Ovary (tissue), 9 donors: Measurements from ENCODE around the gene TFE3. TPM values are rescaled to one million over a fixed set of nuclear protein-coding genes. Genes with fewer than 3 reads are reported as not detected.

Source experiments
- DNase-seq, 5 donors: peaks; one replicate each; pipeline ENCODE4 v3.0.0-alpha.2; 2019 to 2020
- H3K27ac ChIP-seq, 2 donors: fragments of 200-600 bp; one replicate each; pipeline versions ENCODE4 v1.5.1 to v1.8.0; 2019 to 2022
- H3K27me3 ChIP-seq: fragments of 200-600 bp; one replicate; pipeline ENCODE4 v1.8.0; 2022
- H3K36me3 ChIP-seq: fragments of 200-600 bp; sonication (generic); one replicate; pipeline ENCODE4 v1.5.1; 2019
- H3K4me1 ChIP-seq: one replicate; pipeline ENCODE4 v1.8.1; 2013; ENCODE audit warnings: mild to moderate bottlenecking, moderate library complexity; ENCODE audit not compliant: insufficient read depth
- H3K4me3 ChIP-seq: fragments of 200-600 bp; sonication (generic); one replicate; pipeline ENCODE4 v1.5.1; 2017
- H3K9me3 ChIP-seq, 2 donors: fragments of 200-600 bp in 1 of 2; sonication (generic) in 1 of 2; one replicate each; pipeline versions ENCODE4 v1.5.1 to v1.8.1; 2013 to 2019; ENCODE audit warnings: mild to moderate bottlenecking in 1 of 2, moderate library complexity in 1 of 2
- EP300 ChIP-seq: sonication (generic); formaldehyde crosslinking; IDR thresholded peaks from one replicate; pipeline ENCODE4 v1.6.1; 2017; ENCODE audit warnings: antibody characterized with exemption
- POLR2A ChIP-seq: fragments of 450-650 bp; IDR thresholded peaks from one replicate; pipeline ENCODE4 v1.6.1; 2017; ENCODE audit warnings: antibody characterized with exemption, mild to moderate bottlenecking, moderate library complexity
- WGBS, 3 donors: extraction: QIAGEN DNeasy Blood & Tissue Kit in 1 of 3; methylation state at CpG; one replicate each; pipeline versions ENCODE4 v1.1.5 to v1.1.7; 2013 to 2017; 5-methylcytosine and 5-hydroxymethylcytosine counted together
- intact Hi-C, 4 donors: fragments of 100-400 bp; cut with DNase I; formaldehyde crosslinking; loops; one replicate each; pipeline versions ENCODE4 v1.11.0 to v1.15.1; 2022 to 2023
- polyA plus RNA-seq, 2 donors: library from polyadenylated mRNA; stranded (reverse); fragments of 200-250 nt in 1 of 2; fragments of 350-450 nt in 1 of 2; fragmentation: Illumina TruSeq in 1 of 2; extraction: RNeasy Lipid Tissue Mini Kit (QIAGEN cat#74804) in 1 of 2; gene quantifications; one replicate each; pipeline ENCODE4 v1.2.3, GENCODE V29; 2013 to 2014
- total RNA-seq, 7 donors: library from RNA; depleted of rRNA in 2 of 7; stranded (reverse); fragments of >200 nt in 2 of 7; fragmentation: NEBNext Ultra II Directional in 3 of 7; extraction: Animal tissue kit (Norgen Biotek cat#: 25700) in 3 of 7; gene quantifications; one replicate each; pipeline versions ENCODE4 v1.1.0 to v1.2.4, GENCODE V29; 2016 to 2023
- TF ChIP-seq, protein P1 (sequence below), 3 donors: fragments of 450-650 bp in 2 of 3; fragments of 200-600 bp in 1 of 3; IDR thresholded peaks; one replicate each; pipeline versions ENCODE4 v1.5.1 to v1.8.0; 2016 to 2022; ENCODE audit warnings: antibody characterized with exemption in 3 of 3, mild to moderate bottlenecking in 1 of 3
- donor health status: DM: no; HTN: no; CAD: no; lungs with moderate emphysema.
- donor health status: DM: no; HTN: no; CAD: no.
- donor health status: Bipolar disorder and iron deficiency.
- donor health status: DM: yes; HTN: yes; CAD: no.
- donor health status: DM: no; HTN: no; CAD: no.
- donor health status: DM: yes; HTN: yes; CAD: no.

Gene TFE3
- total and polyA plus RNA-seq, 9 donors: 42.1 to 69.4 (median 55.4) TPM

DNA sequence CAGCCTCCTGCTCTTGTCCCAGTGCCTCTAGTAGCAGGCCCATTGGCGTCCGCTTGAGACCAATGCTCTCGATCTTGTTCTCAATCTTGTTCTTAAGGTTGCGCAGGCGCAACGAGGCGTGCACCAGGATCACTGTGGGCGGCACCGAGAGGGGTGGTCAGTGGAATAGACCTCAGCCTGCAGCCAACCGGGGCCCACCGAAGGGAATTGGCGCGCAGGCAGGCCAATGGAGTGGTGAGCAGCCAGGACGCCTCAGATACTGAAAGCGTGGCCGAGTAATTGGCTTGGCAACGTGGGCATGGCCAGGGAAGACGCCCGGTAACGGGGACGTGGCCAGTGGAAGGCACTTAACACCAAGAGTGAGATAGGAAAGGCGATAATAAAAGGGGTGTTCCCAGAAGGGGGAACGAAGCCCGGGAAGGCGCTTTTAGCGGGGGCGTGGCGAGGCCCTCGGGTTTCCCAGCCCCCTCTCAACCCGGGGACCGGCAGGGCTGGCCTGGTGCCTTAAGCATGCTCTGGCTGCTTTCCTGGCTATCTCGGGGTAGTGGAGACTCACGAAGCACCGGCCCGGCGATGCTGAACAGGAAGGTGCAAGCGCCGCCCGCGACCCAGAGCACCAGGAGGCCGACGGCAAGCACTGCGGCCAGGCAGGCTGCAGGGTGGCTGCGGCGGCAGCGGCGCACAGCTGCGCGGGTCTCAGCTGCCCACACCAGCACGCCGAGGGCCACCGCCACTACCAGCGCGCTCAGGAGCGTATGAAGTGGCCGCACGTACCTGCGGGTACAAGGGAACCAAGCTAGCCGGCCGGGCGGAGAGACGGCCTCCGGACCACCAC, 28.9 kb upstream of the TFE3 start:
- Histone ChIP-seq H3K36me3 (no peaks in the 10 kb centered on the region), H3K27ac (peak overlapping the region; percentile 30 to 40), H3K9me3 (no peaks in the 10 kb centered on the region), H3K27me3 (no peaks in the 10 kb centered on the region), H3K4me3 (peak overlapping the region; percentile 49), H3K4me1 (no peaks in the 10 kb centered on the region)
- DNase-seq: peak; percentile 76 to 87 (median 79)
- TF ChIP-seq POLR2A: no peak
- no peak for TF ChIP-seq EP300
- TF ChIP-seq, protein P1, sequence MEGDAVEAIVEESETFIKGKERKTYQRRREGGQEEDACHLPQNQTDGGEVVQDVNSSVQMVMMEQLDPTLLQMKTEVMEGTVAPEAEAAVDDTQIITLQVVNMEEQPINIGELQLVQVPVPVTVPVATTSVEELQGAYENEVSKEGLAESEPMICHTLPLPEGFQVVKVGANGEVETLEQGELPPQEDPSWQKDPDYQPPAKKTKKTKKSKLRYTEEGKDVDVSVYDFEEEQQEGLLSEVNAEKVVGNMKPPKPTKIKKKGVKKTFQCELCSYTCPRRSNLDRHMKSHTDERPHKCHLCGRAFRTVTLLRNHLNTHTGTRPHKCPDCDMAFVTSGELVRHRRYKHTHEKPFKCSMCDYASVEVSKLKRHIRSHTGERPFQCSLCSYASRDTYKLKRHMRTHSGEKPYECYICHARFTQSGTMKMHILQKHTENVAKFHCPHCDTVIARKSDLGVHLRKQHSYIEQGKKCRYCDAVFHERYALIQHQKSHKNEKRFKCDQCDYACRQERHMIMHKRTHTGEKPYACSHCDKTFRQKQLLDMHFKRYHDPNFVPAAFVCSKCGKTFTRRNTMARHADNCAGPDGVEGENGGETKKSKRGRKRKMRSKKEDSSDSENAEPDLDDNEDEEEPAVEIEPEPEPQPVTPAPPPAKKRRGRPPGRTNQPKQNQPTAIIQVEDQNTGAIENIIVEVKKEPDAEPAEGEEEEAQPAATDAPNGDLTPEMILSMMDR (IDR thresholded peaks at IDR 0.05): no peak
- 41 to 49% (median 45%) methylated on average over 60 to 63 of the region's 63 CpGs for WGBS, 3 donors
- intact Hi-C loops: no loop called here

DNA sequence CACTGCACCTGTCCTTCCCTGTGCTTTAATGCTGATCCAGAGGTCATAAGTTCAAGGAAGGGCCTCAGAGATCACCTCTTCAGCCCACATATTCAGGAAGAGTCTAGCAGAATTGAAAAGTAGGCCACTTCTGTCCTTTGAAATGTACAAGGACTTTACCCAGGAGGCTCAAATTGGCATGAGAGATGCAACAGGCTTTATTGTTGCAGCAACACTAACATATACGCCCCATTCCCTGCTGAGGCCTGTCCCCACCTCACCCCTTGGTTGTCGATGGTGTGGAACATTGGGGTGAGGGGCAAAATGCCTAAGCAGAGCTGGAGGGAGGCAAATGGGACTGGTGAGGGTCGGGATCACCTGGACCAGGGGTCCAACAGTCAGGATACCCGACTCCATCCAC, 27.8 kb upstream of the TFE3 start:
- Histone ChIP-seq H3K9me3 (no peaks in the 10 kb centered on the region), H3K27ac (no peak overlapping the region), H3K27me3 (no peaks in the 10 kb centered on the region), H3K36me3 (no peaks in the 10 kb centered on the region), H3K4me3 (no peak overlapping the region), H3K4me1 (no peaks in the 10 kb centered on the region)
- TF ChIP-seq EP300: no peak
- TF ChIP-seq, protein P1 (IDR thresholded peaks at IDR 0.05): no peak
- no peak for TF ChIP-seq POLR2A
- 69 to 81% (median 74%) methylated on average over 4 of the region's 4 CpGs for WGBS, 3 donors
- intact Hi-C loops: no loop called here
- DNase-seq: no peak

DNA sequence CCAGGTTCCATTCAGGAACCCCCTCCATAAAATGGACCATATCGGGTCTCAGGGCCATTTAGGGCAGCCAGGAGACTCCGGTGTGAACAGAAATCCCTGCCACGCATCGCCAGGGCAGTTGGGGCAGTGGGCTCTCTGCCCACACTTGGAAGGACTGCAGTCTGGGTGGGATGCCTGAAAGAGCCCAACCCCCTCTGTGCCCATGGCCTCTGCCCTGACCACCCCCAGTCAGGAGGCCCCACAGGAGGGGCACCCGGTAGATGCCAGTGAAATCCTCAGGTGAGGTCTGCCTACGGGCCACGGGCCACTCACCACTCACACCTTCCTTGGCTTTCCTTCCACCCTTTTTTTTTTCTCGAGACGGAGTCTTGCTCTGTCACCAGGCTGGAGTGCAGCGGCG, 25.9 kb upstream of the TFE3 start:
- TF ChIP-seq POLR2A (no peak), EP300 (no peak)
- TF ChIP-seq, protein P1 (IDR thresholded peaks at IDR 0.05): no peak
- 84 to 87% (median 84%) methylated on average over 11 of the region's 11 CpGs for WGBS, 3 donors
- intact Hi-C loops: no loop called here
- no peaks in the 10 kb centered on the region for H3K36me3 ChIP-seq
- no peak overlapping the region for H3K27ac ChIP-seq
- no peak for DNase-seq
- H3K27me3 ChIP-seq: no peaks in the 10 kb centered on the region
- no peaks in the 10 kb centered on the region for H3K9me3 ChIP-seq
- no peak overlapping the region for H3K4me3 ChIP-seq
- H3K4me1 ChIP-seq: no peaks in the 10 kb centered on the region

DNA sequence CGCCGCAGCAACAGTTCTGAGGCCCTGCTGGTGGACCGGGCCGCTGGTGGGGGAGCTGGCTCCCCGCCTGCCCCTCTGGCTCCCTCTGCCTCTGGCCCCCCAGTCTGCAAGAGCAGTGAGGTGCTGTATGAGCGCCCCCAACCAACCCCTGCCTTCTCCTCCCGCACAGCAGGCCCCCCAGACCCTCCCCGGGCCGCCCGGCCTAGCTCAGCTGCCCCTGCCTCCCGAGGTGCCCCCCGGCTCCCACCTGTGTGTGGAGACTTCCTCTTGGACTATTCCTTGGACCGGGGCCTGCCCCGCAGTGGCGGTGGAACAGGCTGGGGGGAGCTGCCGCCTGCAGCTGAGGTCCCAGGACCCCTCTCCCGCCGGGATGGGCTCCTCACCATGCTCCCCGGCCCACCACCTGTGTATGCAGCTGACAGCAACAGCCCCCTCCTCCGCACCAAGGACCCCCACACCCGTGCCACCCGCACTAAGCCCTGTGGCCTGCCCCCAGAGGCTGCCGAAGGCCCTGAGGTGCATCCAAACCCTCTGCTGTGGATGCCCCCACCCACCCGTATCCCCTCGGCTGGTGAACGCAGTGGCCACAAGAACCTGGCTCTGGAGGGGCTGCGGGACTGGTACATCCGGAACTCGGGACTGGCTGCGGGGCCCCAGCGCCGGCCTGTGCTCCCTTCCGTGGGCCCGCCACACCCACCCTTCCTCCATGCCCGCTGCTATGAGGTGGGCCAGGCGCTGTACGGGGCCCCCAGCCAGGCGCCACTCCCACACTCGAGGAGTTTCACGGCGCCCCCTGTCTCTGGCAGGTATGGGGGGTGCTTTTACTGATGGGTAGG, 24.3 kb upstream of the TFE3 start:
- DNase-seq: no peak
- no peaks in the 10 kb centered on the region for H3K27me3 ChIP-seq
- no peaks in the 10 kb centered on the region for H3K4me1 ChIP-seq
- H3K36me3 ChIP-seq: no peaks in the 10 kb centered on the region
- no peak overlapping the region for H3K27ac ChIP-seq
- no peaks in the 10 kb centered on the region for H3K9me3 ChIP-seq
- WGBS, 3 donors: 80 to 84% (median 83%) methylated on average over 38 to 41 of the region's 41 CpGs
- H3K4me3 ChIP-seq: no peak overlapping the region
- intact Hi-C loops: no loop called here
- TF ChIP-seq POLR2A (no peak), EP300 (no peak)
- TF ChIP-seq, protein P1 (IDR thresholded peaks at IDR 0.05): no peak
